GM12878 (cell line): ENCODE data around the gene MEOX1. TPM values are rescaled to one million over a fixed set of nuclear protein-coding genes. Genes with fewer than 3 reads are reported as not detected.

Experiments
- ATAC-seq: fragments of 200-7000 bp; cut with Tn5 transposase; 3 replicates; pipeline ENCODE4 v1.9.1; 2020; ENCODE audit warnings: mild to moderate bottlenecking, moderate library complexity
- BruUV-seq: library from RNA; stranded (reverse); fragments of 400-500 nt; replicated peaks from 2 replicates; lab custom pipeline; 2021; lab: Mats Ljungman, UMichigan
- CTCF ChIA-PET: fragments of 300-600 bp; sonication (Branson Sonifier 250); formaldehyde crosslinking; extraction: SDS; loops from one replicate; lab custom pipeline; 2021; ENCODE audit warnings: inconsistent platforms; lab: Yijun Ruan, JAX
- POLR2A ChIA-PET: fragments of 350-600 bp; formaldehyde crosslinking; extraction: SDS; loops from one replicate; lab custom pipeline; 2021; ENCODE audit warnings: inconsistent platforms; lab: Charles Lee
- RAD21 ChIA-PET: fragments of 300-600 bp; sonication (Branson Sonifier 250); formaldehyde crosslinking; loops from one replicate; lab custom pipeline; 2023; ENCODE audit warnings: antibody characterized with exemption; ENCODE audit not compliant: unreplicated experiment; lab: Charles Lee
- SMC1A ChIA-PET: fragments of 300-600 bp; sonication (Branson Sonifier 250); formaldehyde crosslinking; loops from one replicate; lab custom pipeline; 2023; ENCODE audit not compliant: unreplicated experiment, uncharacterized antibody; lab: Charles Lee
- DNase-seq: peaks from one replicate; pipeline ENCODE4 v3.0.0-alpha.2; 2011; ENCODE audit warnings: low read depth, low spot score
- FAIRE-seq: peaks from 3 replicates; lab custom pipeline; 2011; peaks lifted over from hg19 to GRCh38; lab: Jason Lieb, UNC
- H2AFZ ChIP-seq: 2 replicates; pipeline ENCODE4 v1.6.0; 2011; ENCODE audit warnings: low read depth, low read length, control low read depth; ENCODE audit not compliant: control insufficient read depth
- H3K27ac ChIP-seq: 2 replicates; pipeline ENCODE4 v1.5.1; 2011; ENCODE audit warnings: control low read depth; ENCODE audit not compliant: control insufficient read depth, insufficient read depth
- H3K27me3 ChIP-seq, 2 experiments: replicated peaks in 1 of 2; 2 replicates each; pipeline versions ENCODE4 v1.6.0 to v1.6.1; 2011; ENCODE audit warnings: low read length in 1 of 2; ENCODE audit not compliant: control insufficient read depth in 2 of 2, insufficient read depth in 2 of 2
- H3K36me3 ChIP-seq, 2 experiments: 2 replicates each; pipeline ENCODE4 v1.5.1; 2011; ENCODE audit warnings: low read length in 1 of 2; ENCODE audit not compliant: control insufficient read depth in 2 of 2, insufficient read depth in 2 of 2
- H3K4me1 ChIP-seq: 2 replicates; pipeline ENCODE4 v1.6.1; 2011; ENCODE audit warnings: mild to moderate bottlenecking, low read length, moderate library complexity, mixed read lengths; ENCODE audit not compliant: control insufficient read depth, insufficient read depth
- H3K4me2 ChIP-seq: 2 replicates; pipeline ENCODE4 v1.6.0; 2011; ENCODE audit warnings: control low read depth; ENCODE audit not compliant: control insufficient read depth, insufficient read depth
- H3K4me3 ChIP-seq: fragments of 200-600 bp; sonication (generic); 2 replicates; pipeline ENCODE4 v1.5.1; 2016
- H3K79me2 ChIP-seq: 2 replicates; pipeline ENCODE4 v1.6.0; 2011; ENCODE audit warnings: low read length; ENCODE audit not compliant: control insufficient read depth, insufficient read depth
- H3K9ac ChIP-seq: 2 replicates; pipeline ENCODE4 v1.8.0; 2011; ENCODE audit warnings: low read length, control low read depth, mixed read lengths; ENCODE audit not compliant: control insufficient read depth, insufficient read depth
- H3K9me3 ChIP-seq: replicated peaks from 3 replicates; pipeline ENCODE4 v1.5.1; 2011; ENCODE audit warnings: mild to moderate bottlenecking, low read length; ENCODE audit not compliant: control insufficient read depth, insufficient read depth
- H4K20me1 ChIP-seq: 2 replicates; pipeline ENCODE4 v1.6.0; 2011; ENCODE audit not compliant: control insufficient read depth, insufficient read depth
- CBX5 ChIP-seq: sonication (generic); IDR thresholded peaks from 2 replicates; pipeline ENCODE4 v1.6.1; 2016; ENCODE audit warnings: low read depth, moderate library complexity, mild to moderate bottlenecking, inconsistent platforms
- CEBPB ChIP-seq, 2 experiments: fragments of 150-350 bp in 1 of 2; IDR thresholded peaks; 2 replicates each; pipeline ENCODE4 v1.6.1; 2012 to 2014; ENCODE audit warnings: low read depth in 2 of 2, low read length in 2 of 2, borderline replicate concordance in 1 of 2, inconsistent platforms in 1 of 2
- CHD1 ChIP-seq: IDR thresholded peaks from 2 replicates; pipeline ENCODE4 v1.6.1; 2012; ENCODE audit warnings: low read depth, low read length, improper control_type of control experiment
- EZH2 ChIP-seq: IDR thresholded peaks from 2 replicates; pipeline ENCODE4 v1.6.1; 2012; ENCODE audit warnings: low read depth, mild to moderate bottlenecking, control low read depth, inconsistent platforms, low read length, borderline replicate concordance; ENCODE audit not compliant: control insufficient read depth
- GABPA ChIP-seq: IDR thresholded peaks from 2 replicates; pipeline ENCODE4 v1.6.1; 2014; ENCODE audit warnings: antibody characterized with exemption, low read depth, mild to moderate bottlenecking, inconsistent platforms
- MEF2A ChIP-seq: IDR thresholded peaks from 2 replicates; pipeline ENCODE4 v1.6.1; 2011; ENCODE audit warnings: low read depth, mild to moderate bottlenecking, low read length, moderate library complexity; ENCODE audit not compliant: insufficient read depth
- NRF1 ChIP-seq: conservative IDR thresholded peaks from 2 replicates; pipeline ENCODE4 v1.6.1; 2011; ENCODE audit warnings: mild to moderate bottlenecking, low read depth, low read length, improper control_type of control experiment
- SIN3A ChIP-seq: IDR thresholded peaks from 2 replicates; pipeline ENCODE4 v1.6.1; 2012; ENCODE audit warnings: low read depth, low read length, improper control_type of control experiment
- SREBF1 ChIP-seq: IDR thresholded peaks from 2 replicates; pipeline ENCODE4 v1.6.1; 2012; ENCODE audit warnings: mild to moderate bottlenecking, low read length
- ZNF274 ChIP-seq: IDR thresholded peaks from one replicate; pipeline ENCODE4 v1.8.0; 2011; ENCODE audit not compliant: insufficient read length, insufficient read depth
- ZSCAN29 ChIP-seq: fragments of 450-650 bp; IDR thresholded peaks from 2 replicates; pipeline ENCODE4 v1.6.1; 2017; ENCODE audit warnings: mild to moderate bottlenecking, moderate library complexity
- WGBS: methylation state at CpG from one replicate; pipeline ENCODE4 v1.1.6; 2016; ENCODE audit warnings: low lambda C conversion rate; ENCODE audit not compliant: insufficient replicate concordance, insufficient coverage; ENCODE audit errors: missing lambda C conversion rate; 5-methylcytosine and 5-hydroxymethylcytosine counted together
- in situ Hi-C: fragments of 300-500 bp; cut with MboI; formaldehyde crosslinking; loops from 9 replicates; pipeline ENCODE4 v1.14.3; 2018; ENCODE audit warnings: mixed read lengths
- intact Hi-C: fragments of 100-400 bp; cut with micrococcal nuclease; formaldehyde crosslinking; loops from one replicate; pipeline ENCODE4 v1.14.2; 2022; ENCODE audit not compliant: unreplicated experiment
- polyA plus RNA-seq, 11 experiments: library from polyadenylated mRNA; depleted of rRNA in 4 of 11; unstranded in 6 of 11; stranded (reverse) in 5 of 11; fragments of >200 nt; fragmentation: Nextera tagmentation in 4 of 11; fragmentation: Illumina TruSeq in 1 of 11; extraction: Ambion mirVana in 4 of 11; extraction: Trizol in 1 of 11; gene quantifications; 1 replicate in 1 of 11; 2 replicates in 10 of 11; pipeline versions ENCODE4 v1.2.1 to v1.2.3, GENCODE V29; 2011 to 2016; ENCODE audit warnings: inconsistent platforms in 2 of 11, missing spikeins in 2 of 11, low read depth in 1 of 11
- total RNA-seq, 4 experiments: library from RNA; depleted of rRNA in 3 of 4; stranded (reverse); fragments of >200 nt in 3 of 4; fragmentation: Illumina TruSeq in 1 of 4; extraction: Trizol in 1 of 4; gene quantifications; 2 replicates each; pipeline versions ENCODE4 v1.2.1 to v1.2.3, GENCODE V29; 2013 to 2021
- TF ChIP-seq, protein P1 (sequence below): fragments of 450-650 bp; formaldehyde crosslinking; IDR thresholded peaks from 2 replicates; pipeline ENCODE4 v1.4.0; 2020; ENCODE audit warnings: mild to moderate bottlenecking, moderate library complexity
- TF ChIP-seq, protein P2 (sequence below): fragments of 450-650 bp; IDR thresholded peaks from 2 replicates; pipeline ENCODE4 v1.6.1; 2017; ENCODE audit warnings: mild to moderate bottlenecking

Gene MEOX1
- total and polyA plus RNA-seq, 10 of the 15 experiments (the other 5 are each of a cell fraction or from before 2014, with no cell fraction given): 0.19 to 9.4 (median 0.46) TPM

DNA sequence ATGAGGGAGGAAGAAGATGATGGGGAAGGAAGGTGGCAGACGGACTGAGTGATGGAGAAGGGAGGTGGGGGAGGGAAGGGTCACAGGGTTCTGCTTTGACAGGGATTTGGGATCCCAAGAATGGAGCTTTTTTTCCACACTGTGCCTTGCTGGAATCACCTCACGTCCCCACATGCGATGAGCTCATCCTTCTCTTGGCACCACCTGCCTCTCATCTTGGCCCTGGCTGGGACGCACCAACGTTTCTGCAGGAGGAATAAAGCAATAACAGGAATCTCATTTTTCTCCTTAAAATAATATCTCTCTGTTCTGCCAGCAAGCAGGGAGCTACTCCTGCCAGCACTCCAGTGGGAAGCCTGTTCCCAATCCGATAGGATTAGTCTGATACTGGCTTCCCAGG, 47.8 kb downstream of the MEOX1 start:
- Histone ChIP-seq H3K27ac (no peak overlapping the region), H2AFZ (no peak overlapping the region), H3K9me3 (no peaks in the 10 kb centered on the region; the same call in 2 of the 3 replicates), H3K9ac (no peak overlapping the region), H3K36me3 (no peaks in the 10 kb centered on the region), H3K27me3 (no peaks in the 10 kb centered on the region; a peak in 1 of 4 replicates), H3K4me3 (no peak overlapping the region), H3K4me2 (no peak overlapping the region), H3K4me1 (no peaks in the 10 kb centered on the region), H4K20me1 (no peaks in the 10 kb centered on the region), H3K79me2 (no peaks in the 10 kb centered on the region)
- FAIRE-seq (no peak), ATAC-seq (no peak), DNase-seq (no peak)
- no TSS peak for BruUV-seq
- CTCF ChIA-PET: interaction anchor here (1.0 kb wide), 1 partner anchor 232 kb away, joined by 3 read pairs; no protein-coding TSS in a partner anchor
- RAD21 ChIA-PET: no interaction called here
- no peak for TF ChIP-seq CEBPB (IDR thresholded peaks at IDR 0.05; ENCODE audit: borderline replicate concordance in 1 of 2, low read depth in 2 of 2, low read length in 2 of 2)
- TF ChIP-seq SREBF1: no peak
- TF ChIP-seq SIN3A: no peak
- no peak for TF ChIP-seq CHD1
- POLR2A ChIA-PET: no interaction called here
- SMC1A ChIA-PET: no interaction called here
- 32% methylated on average over 6 of the region's 6 CpGs for WGBS
- intact Hi-C loops: no loop called here
- in situ Hi-C loops: no loop called here

DNA sequence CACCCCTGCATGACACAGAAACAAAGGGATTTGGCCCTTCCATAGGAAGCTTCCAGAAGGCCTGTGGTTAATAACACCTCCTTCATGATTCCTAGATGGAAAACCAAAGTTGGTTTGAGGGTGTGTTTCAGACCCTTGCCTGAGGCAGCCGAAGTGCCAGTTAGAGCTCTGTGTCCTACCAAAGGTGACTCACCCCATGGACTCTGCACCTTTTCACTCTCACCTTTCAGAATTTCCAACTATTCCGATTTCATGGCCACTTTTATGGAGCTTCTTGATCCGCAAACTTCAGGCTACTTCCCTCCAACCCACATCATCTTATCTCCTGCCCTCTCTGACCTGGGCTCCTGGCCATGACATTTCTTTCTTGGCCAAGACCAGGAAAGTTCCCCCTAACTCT, 49.2 kb downstream of the MEOX1 start:
- Histone ChIP-seq H2AFZ (no peak overlapping the region), H4K20me1 (no peaks in the 10 kb centered on the region), H3K79me2 (no peaks in the 10 kb centered on the region), H3K4me2 (no peak overlapping the region), H3K9ac (no peak overlapping the region), H3K4me1 (no peaks in the 10 kb centered on the region), H3K36me3 (no peaks in the 10 kb centered on the region), H3K4me3 (no peak overlapping the region), H3K27me3 (no peaks in the 10 kb centered on the region; a peak in 1 of 4 replicates), H3K9me3 (no peaks in the 10 kb centered on the region; the same call in 2 of the 3 replicates), H3K27ac (no peak overlapping the region)
- ATAC-seq (no peak), DNase-seq (no peak), FAIRE-seq (no peak)
- ChIA-PET POLR2A (no interaction called here), RAD21 (no interaction called here), CTCF (no interaction called here), SMC1A (interaction anchor here (1.1 kb wide), 1 partner anchor 90 kb away, joined by 3 read pairs; no protein-coding TSS in a partner anchor)
- intact Hi-C loops: no loop called here
- no TSS peak for BruUV-seq
- WGBS: 49% methylated on average over 3 of the region's 3 CpGs
- in situ Hi-C loops: no loop called here
- no peak for TF ChIP-seq ZSCAN29
- TF ChIP-seq EZH2: no peak
- TF ChIP-seq, protein P1, sequence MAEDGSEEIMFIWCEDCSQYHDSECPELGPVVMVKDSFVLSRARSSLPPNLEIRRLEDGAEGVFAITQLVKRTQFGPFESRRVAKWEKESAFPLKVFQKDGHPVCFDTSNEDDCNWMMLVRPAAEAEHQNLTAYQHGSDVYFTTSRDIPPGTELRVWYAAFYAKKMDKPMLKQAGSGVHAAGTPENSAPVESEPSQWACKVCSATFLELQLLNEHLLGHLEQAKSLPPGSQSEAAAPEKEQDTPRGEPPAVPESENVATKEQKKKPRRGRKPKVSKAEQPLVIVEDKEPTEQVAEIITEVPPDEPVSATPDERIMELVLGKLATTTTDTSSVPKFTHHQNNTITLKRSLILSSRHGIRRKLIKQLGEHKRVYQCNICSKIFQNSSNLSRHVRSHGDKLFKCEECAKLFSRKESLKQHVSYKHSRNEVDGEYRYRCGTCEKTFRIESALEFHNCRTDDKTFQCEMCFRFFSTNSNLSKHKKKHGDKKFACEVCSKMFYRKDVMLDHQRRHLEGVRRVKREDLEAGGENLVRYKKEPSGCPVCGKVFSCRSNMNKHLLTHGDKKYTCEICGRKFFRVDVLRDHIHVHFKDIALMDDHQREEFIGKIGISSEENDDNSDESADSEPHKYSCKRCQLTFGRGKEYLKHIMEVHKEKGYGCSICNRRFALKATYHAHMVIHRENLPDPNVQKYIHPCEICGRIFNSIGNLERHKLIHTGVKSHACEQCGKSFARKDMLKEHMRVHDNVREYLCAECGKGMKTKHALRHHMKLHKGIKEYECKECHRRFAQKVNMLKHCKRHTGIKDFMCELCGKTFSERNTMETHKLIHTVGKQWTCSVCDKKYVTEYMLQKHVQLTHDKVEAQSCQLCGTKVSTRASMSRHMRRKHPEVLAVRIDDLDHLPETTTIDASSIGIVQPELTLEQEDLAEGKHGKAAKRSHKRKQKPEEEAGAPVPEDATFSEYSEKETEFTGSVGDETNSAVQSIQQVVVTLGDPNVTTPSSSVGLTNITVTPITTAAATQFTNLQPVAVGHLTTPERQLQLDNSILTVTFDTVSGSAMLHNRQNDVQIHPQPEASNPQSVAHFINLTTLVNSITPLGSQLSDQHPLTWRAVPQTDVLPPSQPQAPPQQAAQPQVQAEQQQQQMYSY (CRISPR knock-in tag): no peak
- TF ChIP-seq GABPA: no peak
- no peak for TF ChIP-seq MEF2A
- TF ChIP-seq CBX5: no peak
- no peak for TF ChIP-seq ZNF274
- TF ChIP-seq NRF1: no peak
- TF ChIP-seq, protein P2, sequence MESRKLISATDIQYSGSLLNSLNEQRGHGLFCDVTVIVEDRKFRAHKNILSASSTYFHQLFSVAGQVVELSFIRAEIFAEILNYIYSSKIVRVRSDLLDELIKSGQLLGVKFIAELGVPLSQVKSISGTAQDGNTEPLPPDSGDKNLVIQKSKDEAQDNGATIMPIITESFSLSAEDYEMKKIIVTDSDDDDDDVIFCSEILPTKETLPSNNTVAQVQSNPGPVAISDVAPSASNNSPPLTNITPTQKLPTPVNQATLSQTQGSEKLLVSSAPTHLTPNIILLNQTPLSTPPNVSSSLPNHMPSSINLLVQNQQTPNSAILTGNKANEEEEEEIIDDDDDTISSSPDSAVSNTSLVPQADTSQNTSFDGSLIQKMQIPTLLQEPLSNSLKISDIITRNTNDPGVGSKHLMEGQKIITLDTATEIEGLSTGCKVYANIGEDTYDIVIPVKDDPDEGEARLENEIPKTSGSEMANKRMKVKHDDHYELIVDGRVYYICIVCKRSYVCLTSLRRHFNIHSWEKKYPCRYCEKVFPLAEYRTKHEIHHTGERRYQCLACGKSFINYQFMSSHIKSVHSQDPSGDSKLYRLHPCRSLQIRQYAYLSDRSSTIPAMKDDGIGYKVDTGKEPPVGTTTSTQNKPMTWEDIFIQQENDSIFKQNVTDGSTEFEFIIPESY: no peak
